ENCODE measurements around the gene TMEM200B. TPM values are rescaled to one million over a fixed set of nuclear protein-coding genes. Genes with fewer than 3 reads are reported as not detected.

The TMEM200B gene
- polyA plus RNA-seq, 2 of the 4 experiments (the other 2 are of a cell fraction), result 0.08 to 0.37 TPM

- Histone ChIP-seq H3K4me2 (no peak overlapping the region), H3K27ac (no peak overlapping the region), H3K9me3 (no peaks in the 10 kb centered on the region), H3K4me3 (no peak overlapping the region), H3K4me1 (no peaks in the 10 kb centered on the region)
- CTCF ChIA-PET, result interaction anchor here (0.5 to 1.3 kb wide), 2 partner anchors 16 to 1403 kb away, joined by 3 read pairs; no protein-coding TSS in a partner anchor
- TF ChIP-seq ATOH8 (CRISPR knock-in tag; IDR thresholded peaks at IDR 0.05; ENCODE audit: low read depth) (no peak), NFE2L2 (conservative IDR thresholded peaks at IDR 0.05; ENCODE audit: low read length) (no peak), CBX8 (IDR thresholded peaks at IDR 0.05) (no peak)
- POLR2A ChIA-PET, result interaction anchor here (0.5 to 1.3 kb wide), 2 partner anchors 10 to 59 kb away, joined by 3 to 9 read pairs; no protein-coding TSS in a partner anchor
- no peak for DNase-seq (ENCODE audit: low read depth in 1 of 2, low spot score in 1 of 2)
- no peak for FAIRE-seq
- no peak for ATAC-seq
- 83% methylated on average over 6 of the region's 12 CpGs for WGBS (ENCODE audit: missing lambda C conversion rate)
These were observed 4.4 kb downstream of the TMEM200B start for GRCh38 chr1:29119121-29119929.

GRCh38 chr1:29117381-29117780 is 6.3 kb downstream of the TMEM200B start:
- WGBS (ENCODE audit: missing lambda C conversion rate), result 75% methylated on average over 2 of the region's 2 CpGs
- ChIA-PET POLR2A (no interaction called here), CTCF (interaction anchor here (0.5 to 1.1 kb wide), 3 partner anchors 109 to 332 kb away, joined by 3 to 5 read pairs (median 4); no protein-coding TSS in a partner anchor)
- no peaks in the 10 kb centered on the region for H3K4me1 ChIP-seq
- TF ChIP-seq RAD21 (conservative IDR thresholded peaks at IDR 0.05 in 1 of 2, IDR thresholded peaks at IDR 0.05 in 1 of 2), result peak in 1 of 2 experiments; percentile 15; a peak in 1 of 5 replicates
- TF ChIP-seq FOXS1 (CRISPR knock-in tag; IDR thresholded peaks at IDR 0.05), result no peak
- no peak overlapping the region for H3K4me3 ChIP-seq
- no peaks in the 10 kb centered on the region for H3K9me3 ChIP-seq
- FAIRE-seq (no peak), ATAC-seq (no peak), DNase-seq (ENCODE audit: low read depth in 1 of 2, low spot score in 1 of 2) (no peak)
- no peak overlapping the region for H3K27ac ChIP-seq
- H3K4me2 ChIP-seq, result no peak overlapping the region

- no peak for ATAC-seq
- POLR2A ChIA-PET, result no interaction called here
- TF ChIP-seq ZNF302 (CRISPR knock-in tag; IDR thresholded peaks at IDR 0.05) (no peak), CEBPB (IDR thresholded peaks at IDR 0.05) (no peak), BCL3 (IDR thresholded peaks at IDR 0.05) (no peak), CBX2 (IDR thresholded peaks at IDR 0.05; ENCODE audit: borderline replicate concordance, low read depth) (no peak), RAD21 (conservative IDR thresholded peaks at IDR 0.05 in 1 of 2, IDR thresholded peaks at IDR 0.05 in 1 of 2) (no peak)
- no peak for DNase-seq (ENCODE audit: low read depth in 1 of 2, low spot score in 1 of 2)
- Histone ChIP-seq H3K4me3 (no peak overlapping the region), H3K27ac (no peak overlapping the region), H3K4me1 (no peaks in the 10 kb centered on the region), H3K4me2 (no peak overlapping the region), H3K9me3 (no peaks in the 10 kb centered on the region)
- 80% methylated on average over 1 of the region's 1 CpG for WGBS (ENCODE audit: missing lambda C conversion rate)
- no peak for FAIRE-seq
- CTCF ChIA-PET, result no interaction called here
These were observed 9.0 kb downstream of the TMEM200B start for GRCh38 chr1:29114654-29115053.

GRCh38 chr1:29113413-29114117 is 10.1 kb downstream of the TMEM200B start:
- Histone ChIP-seq H3K9me3 (no peaks in the 10 kb centered on the region), H3K4me1 (no peaks in the 10 kb centered on the region), H3K4me2 (no peak overlapping the region), H3K4me3 (no peak overlapping the region), H3K27ac (no peak overlapping the region)
- 86% methylated on average over 6 of the region's 6 CpGs for WGBS (ENCODE audit: missing lambda C conversion rate)
- FAIRE-seq (no peak), ATAC-seq (no peak), DNase-seq (ENCODE audit: low read depth in 1 of 2, low spot score in 1 of 2) (no peak)
- ChIA-PET POLR2A (no interaction called here), CTCF (interaction anchor here (0.5 to 1.3 kb wide), 3 partner anchors 8 to 92 kb away, joined by 4 to 5 read pairs (median 4); no protein-coding TSS in a partner anchor)
- TF ChIP-seq JUN (IDR thresholded peaks at IDR 0.05) (no peak), ZNF302 (CRISPR knock-in tag; IDR thresholded peaks at IDR 0.05) (no peak), NR3C1 (IDR thresholded peaks at IDR 0.05) (no peak), HEYL (CRISPR knock-in tag; IDR thresholded peaks at IDR 0.05) (no peak), FOXS1 (CRISPR knock-in tag; IDR thresholded peaks at IDR 0.05) (no peak), SREBF2 (IDR thresholded peaks at IDR 0.05) (no peak), MAFK (IDR thresholded peaks at IDR 0.05; ENCODE audit: partially characterized antibody) (no peak), REST (IDR thresholded peaks at IDR 0.05) (no peak), HOXA7 (CRISPR knock-in tag; IDR thresholded peaks at IDR 0.05) (no peak), RCOR1 (IDR thresholded peaks at IDR 0.05; ENCODE audit: low read depth, low read length) (no peak), ESRRA (IDR thresholded peaks at IDR 0.05; ENCODE audit: borderline replicate concordance, low read length) (no peak), ELK1 (IDR thresholded peaks at IDR 0.05; ENCODE audit: low read depth, low read length) (no peak), USF2 (IDR thresholded peaks at IDR 0.05) (no peak)

All from A549 (cell line).